GM23338 (cell line): ENCODE measurements around the gene LRRC18. TPM values are rescaled to one million over a fixed set of nuclear protein-coding genes. Genes with fewer than 3 reads are reported as not detected.
A peak's percentile ranks its signal among the peaks of the same experiment; 100 is the strongest.

Experiments
- ATAC-seq: fragments of 200-7000 bp; cut with Tn5 transposase; 3 replicates; pipeline ENCODE4 v1.9.1; 2020
- DNase-seq: peaks from one replicate; pipeline ENCODE4 v3.0.0-alpha.2; 2015; ENCODE audit warnings: low spot score
- H2AFZ ChIP-seq: fragments of 200-600 bp; sonication (generic); 2 replicates; pipeline ENCODE4 v1.8.0; 2016; ENCODE audit warnings: antibody characterized with exemption, mild to moderate bottlenecking, moderate library complexity
- H3F3A ChIP-seq: fragments of 200-600 bp; sonication (generic); replicated peaks from 2 replicates; pipeline ENCODE4 v1.8.0; 2017; ENCODE audit warnings: antibody characterized with exemption, mixed run types, low read depth
- H3K27ac ChIP-seq: fragments of 200-600 bp; sonication (generic); 2 replicates; pipeline ENCODE4 v1.6.1; 2016; ENCODE audit warnings: low read depth
- H3K27me3 ChIP-seq: fragments of 200-600 bp; sonication (generic); 2 replicates; pipeline ENCODE4 v1.8.0; 2016; ENCODE audit warnings: mild to moderate bottlenecking, mixed run types, moderate library complexity; ENCODE audit not compliant: insufficient read depth
- H3K36me3 ChIP-seq: fragments of 200-600 bp; sonication (generic); 2 replicates; pipeline ENCODE4 v1.8.0; 2016; ENCODE audit warnings: mild to moderate bottlenecking; ENCODE audit not compliant: insufficient read depth
- H3K4me1 ChIP-seq: fragments of 200-600 bp; sonication (generic); 2 replicates; pipeline ENCODE4 v1.8.0; 2016; ENCODE audit warnings: mild to moderate bottlenecking, moderate library complexity; ENCODE audit not compliant: insufficient read depth
- H3K4me2 ChIP-seq: fragments of 200-600 bp; sonication (generic); 2 replicates; pipeline ENCODE4 v1.7.1; 2017; ENCODE audit warnings: mixed run types
- H3K4me3 ChIP-seq: fragments of 200-600 bp; sonication (generic); 2 replicates; pipeline ENCODE4 v1.6.1; 2016; ENCODE audit warnings: mixed run types
- H3K79me2 ChIP-seq: fragments of 200-600 bp; sonication (generic); replicated peaks from 2 replicates; pipeline ENCODE4 v1.8.0; 2017; ENCODE audit warnings: mild to moderate bottlenecking; ENCODE audit not compliant: insufficient read depth
- H3K9me2 ChIP-seq: fragments of 200-600 bp; sonication (generic); 2 replicates; pipeline ENCODE4 v1.8.0; 2017; ENCODE audit not compliant: insufficient read depth
- H4K20me1 ChIP-seq: fragments of 200-600 bp; sonication (generic); replicated peaks from 2 replicates; pipeline ENCODE4 v1.8.0; 2017; ENCODE audit warnings: mild to moderate bottlenecking; ENCODE audit not compliant: insufficient read depth
- H3K27ac Mint-ChIP-seq: 2 replicates; pipeline ENCODE4 v1.8.0; 2020; ENCODE audit warnings: inconsistent platforms, mild to moderate bottlenecking, moderate library complexity, mixed read lengths
- H3K27me3 Mint-ChIP-seq: 3 replicates; pipeline ENCODE4 v1.8.0; 2022; ENCODE audit warnings: low read depth, mild to moderate bottlenecking, moderate library complexity, mixed read lengths, inconsistent platforms; ENCODE audit not compliant: insufficient read depth, poor library complexity
- H3K36me3 Mint-ChIP-seq: 3 replicates; pipeline ENCODE4 v1.8.0; 2021; ENCODE audit warnings: low read depth, mild to moderate bottlenecking, inconsistent platforms, moderate library complexity, mixed read lengths
- H3K4me1 Mint-ChIP-seq: 3 replicates; pipeline ENCODE4 v1.8.0; 2020; ENCODE audit warnings: mild to moderate bottlenecking, inconsistent platforms, mixed read lengths
- H3K4me3 Mint-ChIP-seq: 3 replicates; pipeline ENCODE4 v1.8.0; 2021; ENCODE audit warnings: moderate library complexity, mild to moderate bottlenecking, inconsistent platforms, mixed read lengths
- H3K9me3 Mint-ChIP-seq: 3 replicates; pipeline ENCODE4 v1.8.0; 2020; ENCODE audit warnings: moderate library complexity, mild to moderate bottlenecking, inconsistent platforms, mixed read lengths
- CREB1 ChIP-seq: fragments of 250-450 bp; sonication (Bioruptor Pico); IDR thresholded peaks from 2 replicates; pipeline ENCODE4 v1.5.0; 2020; ENCODE audit warnings: low read depth, mild to moderate bottlenecking, moderate library complexity
- CTCF ChIP-seq, 2 experiments: fragments of 200-600 bp in 1 of 2; sonication (generic) in 1 of 2; conservative IDR thresholded peaks; 2 replicates each; pipeline versions ENCODE4 v1.5.1 to v1.6.1; 2016 to 2017; ENCODE audit warnings: antibody characterized with exemption in 2 of 2, low read depth in 2 of 2, mild to moderate bottlenecking in 2 of 2, moderate library complexity in 1 of 2
- ETS1 ChIP-seq: IDR thresholded peaks from 2 replicates; pipeline ENCODE4 v1.6.1; 2016; ENCODE audit warnings: antibody characterized with exemption
- EZH2 ChIP-seq: fragments of 200-600 bp; sonication (generic); IDR thresholded peaks from one replicate; pipeline ENCODE4 v1.8.0; 2017; ENCODE audit warnings: antibody characterized with exemption, mild to moderate bottlenecking, low read depth; ENCODE audit not compliant: unreplicated experiment
- JUNB ChIP-seq: IDR thresholded peaks from one replicate; pipeline ENCODE4 v1.6.1; 2016; ENCODE audit warnings: antibody characterized with exemption; ENCODE audit not compliant: unreplicated experiment
- NANOG ChIP-seq: IDR thresholded peaks from 2 replicates; pipeline ENCODE4 v1.6.1; 2016; ENCODE audit warnings: antibody characterized with exemption, borderline replicate concordance
- POLR2AphosphoS5 ChIP-seq: IDR thresholded peaks from 2 replicates; pipeline ENCODE4 v1.6.1; 2016; ENCODE audit warnings: antibody characterized with exemption, low read depth
- REST ChIP-seq: IDR thresholded peaks from one replicate; pipeline ENCODE4 v1.6.1; 2018; ENCODE audit warnings: antibody characterized with exemption; ENCODE audit not compliant: unreplicated experiment
- STAT1 ChIP-seq: IDR thresholded peaks from one replicate; pipeline ENCODE4 v1.6.1; 2016; ENCODE audit warnings: antibody characterized with exemption; ENCODE audit not compliant: unreplicated experiment
- ZNF114 ChIP-seq: fragments of 250-450 bp; sonication (Bioruptor Pico); IDR thresholded peaks from 2 replicates; pipeline ENCODE4 v1.5.0; 2020; ENCODE audit warnings: mild to moderate bottlenecking, moderate library complexity
- polyA plus RNA-seq: library from polyadenylated mRNA; unstranded; fragments of >200 nt; fragmentation: Nextera tagmentation; extraction: Ambion mirVana; gene quantifications from 2 replicates; pipeline ENCODE4 v1.2.1, GENCODE V29; 2016
- total RNA-seq: library from RNA; depleted of rRNA; stranded (reverse); fragments of >200 nt; shearing (Covaris generic); gene quantifications from 2 replicates; pipeline ENCODE4 v1.2.3, GENCODE V29; 2014

The LRRC18 gene
- total and polyA plus RNA-seq, 2 experiments from 2014 or later = not detected

- TF ChIP-seq NANOG = no peak
- TF ChIP-seq JUNB = no peak
- TF ChIP-seq REST = no peak
These were observed 36.5 kb downstream of the LRRC18 start (continued) for GRCh38 chr10:48903151-48903550.

DNA sequence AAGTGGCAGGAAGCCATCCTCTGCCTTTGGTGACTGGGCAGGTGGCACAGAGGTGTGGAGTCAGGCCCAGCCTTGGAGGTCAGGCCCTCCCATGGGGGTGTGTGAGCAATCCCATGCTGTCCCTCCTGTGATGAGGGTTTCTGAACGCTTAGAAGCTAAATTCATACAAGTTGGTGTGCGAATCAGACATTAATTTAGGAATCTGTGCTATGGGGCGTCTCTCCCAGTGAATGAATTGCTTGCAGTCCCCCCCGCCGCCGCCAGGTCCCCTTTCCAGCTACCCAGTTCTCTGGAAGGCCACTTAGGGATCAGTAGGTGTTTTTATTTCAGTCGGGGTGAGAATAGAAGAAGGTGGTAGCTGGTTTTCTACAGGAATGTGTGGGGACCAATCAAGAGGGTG lies 37.5 kb downstream of the LRRC18 start:
- DNase-seq (no peak), ATAC-seq (no peak)
- Histone ChIP-seq H2AFZ (no peak overlapping the region), H3K27me3 (no peaks in the 10 kb centered on the region), H3F3A (no peaks in the 10 kb centered on the region), H3K4me1 (no peaks in the 10 kb centered on the region), H4K20me1 (no peaks in the 10 kb centered on the region), H3K36me3 (no peaks in the 10 kb centered on the region), H3K79me2 (no peaks in the 10 kb centered on the region), H3K4me3 (no peak overlapping the region), H3K27ac (no peak overlapping the region), H3K4me2 (no peak overlapping the region), H3K9me2 (no peaks in the 10 kb centered on the region)
- H3K36me3 Mint-ChIP-seq = no peaks in the 10 kb centered on the region
- no peaks in the 10 kb centered on the region for H3K9me3 Mint-ChIP-seq
- peaks cover 4% of the 10 kb centered on the region; the same call in 2 of the 3 replicates for H3K4me1 Mint-ChIP-seq
- H3K27ac Mint-ChIP-seq = no peak overlapping the region
- no peaks in the 10 kb centered on the region for H3K27me3 Mint-ChIP-seq
- H3K4me3 Mint-ChIP-seq = no peak overlapping the region
- 0 out of 4 replicates have a peak, but pooled peaks of 1 of the 2 experiments have one; percentile 15 for TF ChIP-seq CTCF (conservative IDR thresholded peaks at IDR 0.05; ENCODE audit: low read depth in 2 of 2)
- TF ChIP-seq EZH2 = no peak

DNA sequence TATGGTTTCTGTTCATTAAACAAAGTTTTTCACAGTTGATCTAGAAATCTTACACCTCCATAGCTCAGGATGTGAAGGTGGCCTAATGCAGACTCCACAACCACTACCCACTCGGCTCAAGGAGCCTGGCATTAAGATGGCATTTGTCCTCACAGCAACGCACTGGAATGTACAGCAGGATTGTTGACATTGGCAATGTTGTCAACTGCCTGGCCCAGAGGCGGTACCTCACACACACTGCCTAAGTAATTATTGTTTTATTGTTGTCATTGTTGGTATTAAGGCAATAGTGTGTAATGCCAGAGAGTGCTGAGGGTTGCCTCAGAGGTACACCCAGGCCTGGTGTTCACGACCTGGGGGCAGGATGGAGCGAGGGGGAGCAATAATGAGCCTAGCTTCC lies 38.3 kb downstream of the LRRC18 start:
- Mint-ChIP-seq H3K27ac (no peak overlapping the region), H3K27me3 (peaks cover 2% of the 10 kb centered on the region), H3K4me3 (no peak overlapping the region), H3K4me1 (peaks cover under 1% of the 10 kb centered on the region; the same call in 2 of the 3 replicates), H3K9me3 (no peaks in the 10 kb centered on the region), H3K36me3 (no peaks in the 10 kb centered on the region)
- Histone ChIP-seq H3K27ac (no peak overlapping the region), H3K4me2 (no peak overlapping the region), H3K4me3 (no peak overlapping the region), H3K4me1 (no peaks in the 10 kb centered on the region), H3K27me3 (no peaks in the 10 kb centered on the region), H3K36me3 (no peaks in the 10 kb centered on the region), H3F3A (no peaks in the 10 kb centered on the region), H2AFZ (no peak overlapping the region), H4K20me1 (no peaks in the 10 kb centered on the region), H3K79me2 (no peaks in the 10 kb centered on the region), H3K9me2 (no peaks in the 10 kb centered on the region)
- no peak for ATAC-seq
- no peak for DNase-seq
- no peak for TF ChIP-seq ZNF114 (CRISPR knock-in tag)
- TF ChIP-seq NANOG = no peak
- TF ChIP-seq CREB1 (CRISPR knock-in tag) = no peak
- no peak for TF ChIP-seq JUNB
- no peak for TF ChIP-seq REST
- TF ChIP-seq STAT1 = no peak
- no peak for TF ChIP-seq POLR2AphosphoS5
- no peak for TF ChIP-seq CTCF (conservative IDR thresholded peaks at IDR 0.05; ENCODE audit: low read depth in 2 of 2)
- no peak for TF ChIP-seq ETS1
